Esophagus muscularis mucosa (tissue), 3 donors: Measurements from ENCODE around the gene SLC25A13.

Experiments used
- POLR2A ChIP-seq: fragments of 450-650 bp; IDR thresholded peaks from one replicate; pipeline ENCODE4 v1.6.1; 2017; ENCODE audit warnings: antibody characterized with exemption, moderate library complexity, mild to moderate bottlenecking, low read depth
- POLR2AphosphoS5 ChIP-seq, 2 donors: sonication (generic); formaldehyde crosslinking; IDR thresholded peaks; one replicate each; pipeline ENCODE4 v1.6.1; 2017; ENCODE audit warnings: antibody characterized with exemption in 2 of 2
- TF ChIP-seq, protein P1 (sequence below), 3 experiments: fragments of 200-600 bp in 2 of 3; fragments of 450-650 bp in 1 of 3; sonication (generic) in 2 of 3; IDR thresholded peaks; one replicate each; pipeline ENCODE4 v1.5.1; 2017 to 2019; ENCODE audit warnings: antibody characterized with exemption in 3 of 3, mild to moderate bottlenecking in 2 of 3, moderate library complexity in 1 of 3

DNA sequence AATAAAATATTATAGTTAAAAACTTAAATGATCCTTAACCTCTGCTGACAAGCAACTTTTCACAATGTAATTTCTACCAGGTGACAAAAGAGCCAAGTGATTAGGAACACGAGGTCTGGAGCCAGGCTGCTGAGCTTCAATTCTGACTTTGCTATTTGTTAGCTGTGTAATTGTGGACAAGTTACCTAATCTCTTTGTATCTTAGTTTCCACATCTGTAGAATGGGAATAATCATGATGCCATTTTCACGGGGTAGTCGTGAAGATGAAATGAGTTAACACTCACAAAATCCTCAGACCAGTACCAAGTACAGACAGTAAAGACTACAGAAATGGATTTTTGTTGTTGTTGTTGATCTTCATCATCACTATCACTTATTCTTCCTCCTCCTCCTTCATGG lies 144.5 kb downstream of the SLC25A13 start:
- TF ChIP-seq, protein P1, sequence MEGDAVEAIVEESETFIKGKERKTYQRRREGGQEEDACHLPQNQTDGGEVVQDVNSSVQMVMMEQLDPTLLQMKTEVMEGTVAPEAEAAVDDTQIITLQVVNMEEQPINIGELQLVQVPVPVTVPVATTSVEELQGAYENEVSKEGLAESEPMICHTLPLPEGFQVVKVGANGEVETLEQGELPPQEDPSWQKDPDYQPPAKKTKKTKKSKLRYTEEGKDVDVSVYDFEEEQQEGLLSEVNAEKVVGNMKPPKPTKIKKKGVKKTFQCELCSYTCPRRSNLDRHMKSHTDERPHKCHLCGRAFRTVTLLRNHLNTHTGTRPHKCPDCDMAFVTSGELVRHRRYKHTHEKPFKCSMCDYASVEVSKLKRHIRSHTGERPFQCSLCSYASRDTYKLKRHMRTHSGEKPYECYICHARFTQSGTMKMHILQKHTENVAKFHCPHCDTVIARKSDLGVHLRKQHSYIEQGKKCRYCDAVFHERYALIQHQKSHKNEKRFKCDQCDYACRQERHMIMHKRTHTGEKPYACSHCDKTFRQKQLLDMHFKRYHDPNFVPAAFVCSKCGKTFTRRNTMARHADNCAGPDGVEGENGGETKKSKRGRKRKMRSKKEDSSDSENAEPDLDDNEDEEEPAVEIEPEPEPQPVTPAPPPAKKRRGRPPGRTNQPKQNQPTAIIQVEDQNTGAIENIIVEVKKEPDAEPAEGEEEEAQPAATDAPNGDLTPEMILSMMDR (IDR thresholded peaks at IDR 0.05), result no peak
- TF ChIP-seq POLR2A (no peak), POLR2AphosphoS5 (IDR thresholded peaks at IDR 0.05) (no peak)
